Effector memory CD8-positive, alpha-beta T cell (primary cell): ENCODE results near the gene SEC16A.
A peak's percentile ranks its signal among the peaks of the same experiment; 100 is the strongest.
"Not testable (repeated sequence)": the region's sequence is repeated elsewhere in the genome, so short reads cannot be mapped to it uniquely, and the experiment has no call there.

ENCODE experiments used
- ATAC-seq: fragments of 150-1000 bp; cut with Tn5 transposase; replicated peaks from 2 replicates; pipeline ENCODE4 v1.10.0; 2021; ENCODE audit warnings: mild to moderate bottlenecking, moderate library complexity
- DNase-seq, 3 experiments: peaks; one replicate each; pipeline ENCODE4 v3.0.0; 2021
- H3K27ac Mint-ChIP-seq, 2 donors: one replicate each; pipeline ENCODE4 v1.8.0; 2022; ENCODE audit warnings: mild to moderate bottlenecking in 2 of 2, mixed read lengths in 2 of 2, moderate library complexity in 2 of 2
- H3K27me3 Mint-ChIP-seq, 2 donors: one replicate each; pipeline ENCODE4 v1.8.0; 2022; ENCODE audit warnings: mixed read lengths in 2 of 2
- H3K36me3 Mint-ChIP-seq: one replicate; pipeline ENCODE4 v1.8.0; 2022; ENCODE audit warnings: mild to moderate bottlenecking, moderate library complexity, mixed read lengths; ENCODE audit not compliant: insufficient read depth
- H3K4me1 Mint-ChIP-seq, 2 donors: one replicate each; pipeline ENCODE4 v1.8.0; 2022; ENCODE audit warnings: low read depth in 2 of 2, mixed read lengths in 2 of 2
- H3K4me3 Mint-ChIP-seq, 2 donors: one replicate each; pipeline ENCODE4 v1.8.0; 2022; ENCODE audit warnings: mild to moderate bottlenecking in 2 of 2, mixed read lengths in 2 of 2, moderate library complexity in 2 of 2
- H3K9me3 Mint-ChIP-seq, 2 donors: one replicate each; pipeline ENCODE4 v1.8.0; 2022; ENCODE audit warnings: mixed read lengths in 2 of 2

SEC16A gene

GRCh38 chr9:136433849-136434579 lies 48.8 kb downstream of the SEC16A start:
- Mint-ChIP-seq H3K27me3 (no peaks in the 10 kb centered on the region), H3K4me1 (peaks cover 23 to 27% of the 10 kb centered on the region in 2 donors), H3K9me3 (no peaks in the 10 kb centered on the region), H3K27ac (no peak overlapping the region), H3K4me3 (no peak overlapping the region), H3K36me3 (peaks cover 15% of the 10 kb centered on the region)
- ATAC-seq = no peak
- DNase-seq = no peak

DNA sequence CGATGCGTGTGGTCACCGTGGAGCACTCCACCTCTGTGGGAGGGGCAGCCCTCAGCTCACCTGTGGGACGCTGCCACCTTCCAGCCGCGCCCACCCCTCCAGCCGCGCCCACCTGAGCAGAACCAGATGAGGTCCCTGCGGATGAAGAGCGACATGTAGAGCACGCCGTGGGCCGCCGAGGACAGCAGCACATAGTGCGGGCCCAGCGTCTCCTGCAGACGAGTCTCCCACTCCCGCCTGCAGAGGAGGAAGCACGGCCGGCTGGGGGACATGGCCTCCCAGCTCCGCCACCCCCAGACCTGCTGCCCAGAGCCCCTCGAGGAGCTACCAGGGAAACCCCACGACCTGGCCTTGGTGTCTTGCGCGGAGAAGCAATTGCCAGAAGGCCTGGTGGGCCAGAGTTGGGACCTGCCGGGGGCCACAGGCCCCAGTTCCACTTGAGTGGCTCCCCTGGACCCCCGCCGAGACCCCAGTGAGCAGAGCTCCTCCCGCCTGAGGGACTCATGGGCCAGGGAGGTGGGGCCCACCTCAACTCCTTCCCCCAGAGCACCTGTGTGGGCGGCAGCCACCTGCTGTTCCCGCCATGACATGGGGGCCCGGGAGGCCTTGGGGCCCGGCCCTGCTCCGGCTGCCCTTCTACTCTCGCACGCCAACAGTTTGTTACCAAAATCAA lies 49.7 kb downstream of the SEC16A start:
- Mint-ChIP-seq H3K9me3 (no peaks in the 10 kb centered on the region), H3K27me3 (no peaks in the 10 kb centered on the region), H3K36me3 (peaks cover 18% of the 10 kb centered on the region), H3K4me3 (no peak overlapping the region), H3K4me1 (peaks cover 19 to 24% of the 10 kb centered on the region in 2 donors), H3K27ac (no peak overlapping the region)
- DNase-seq (no peak), ATAC-seq (no peak)

- no peaks in the 10 kb centered on the region for H3K9me3 Mint-ChIP-seq
- H3K36me3 Mint-ChIP-seq = peaks cover 18% of the 10 kb centered on the region
These were observed 50.2 kb downstream of the SEC16A start for GRCh38 chr9:136432591-136432990.

DNA sequence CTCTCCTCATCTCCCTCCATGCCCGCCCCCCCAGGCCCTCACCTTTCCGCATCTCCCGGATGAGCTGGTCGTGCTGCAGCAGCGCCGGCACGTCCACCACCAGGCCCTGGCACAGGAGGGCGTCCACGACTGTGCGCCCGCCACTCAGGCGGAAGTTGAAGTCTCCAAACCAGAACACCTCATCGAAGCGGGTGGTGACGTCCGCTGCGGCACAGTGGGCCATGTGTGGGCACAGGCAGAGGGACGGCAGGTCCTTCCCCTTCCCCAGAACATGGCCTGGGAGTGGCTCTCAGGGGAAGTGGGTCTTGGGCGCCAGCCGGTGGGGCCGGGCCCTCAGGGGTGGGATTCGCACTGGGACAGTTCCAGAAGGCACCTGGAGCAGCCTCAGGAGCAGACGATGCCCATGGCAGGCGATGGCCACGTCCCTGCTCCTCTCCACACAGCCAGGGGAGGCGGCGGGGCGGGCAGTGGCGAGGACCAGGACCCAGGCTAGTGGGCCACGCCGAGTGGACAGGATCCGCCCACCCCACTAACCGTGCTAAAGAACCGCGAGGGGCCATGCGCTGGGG lies 51.0 kb downstream of the SEC16A start:
- DNase-seq (no peak), ATAC-seq (no peak)
- H3K36me3 Mint-ChIP-seq = peaks cover 18% of the 10 kb centered on the region
- no peaks in the 10 kb centered on the region for H3K27me3 Mint-ChIP-seq
- no peaks in the 10 kb centered on the region for H3K9me3 Mint-ChIP-seq
- H3K4me1 Mint-ChIP-seq = peaks cover 10 to 13% of the 10 kb centered on the region in 2 donors
- no peak overlapping the region for H3K27ac Mint-ChIP-seq
- H3K4me3 Mint-ChIP-seq = no peak overlapping the region

More at GRCh38 chr9:136432591-136432990, 50.2 kb downstream of the SEC16A start:
- H3K4me3 Mint-ChIP-seq = no peak overlapping the region
- DNase-seq = no peak
- H3K27ac Mint-ChIP-seq = no peak overlapping the region
- no peaks in the 10 kb centered on the region for H3K27me3 Mint-ChIP-seq
- no peak for ATAC-seq
- peaks cover 17 to 20% of the 10 kb centered on the region in 2 donors for H3K4me1 Mint-ChIP-seq

DNA sequence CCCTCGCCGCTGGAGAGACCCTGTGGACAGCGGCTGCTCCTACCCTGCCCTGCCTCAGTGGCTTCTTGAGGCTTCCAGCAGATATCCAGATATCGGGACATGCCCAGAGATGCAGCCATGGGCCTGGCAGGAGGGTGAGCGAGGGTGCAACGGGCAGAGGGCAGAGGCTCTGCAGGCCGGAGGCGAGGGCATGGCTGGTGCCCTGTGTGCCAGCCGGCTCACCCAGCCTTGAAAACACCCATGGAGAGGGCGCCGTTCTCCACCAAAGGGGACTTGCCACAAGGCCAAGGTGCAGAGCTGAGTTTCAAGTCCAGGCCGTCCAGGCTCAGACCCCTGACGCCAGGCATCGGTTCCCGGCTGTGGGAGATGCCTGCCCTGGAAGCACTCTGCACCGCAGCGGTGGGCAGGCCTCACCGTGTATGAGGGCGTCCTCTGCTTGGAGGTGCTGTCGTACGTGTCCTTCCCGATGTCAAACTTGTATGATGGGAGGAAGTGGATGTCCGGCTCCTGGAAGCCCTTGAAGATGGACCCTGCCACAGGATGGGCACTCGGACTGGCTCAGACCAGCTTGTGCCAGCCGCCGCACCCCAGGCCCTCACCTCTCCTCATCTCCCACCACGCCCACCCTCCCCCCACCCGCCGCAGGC lies 52.1 kb downstream of the SEC16A start:
- Mint-ChIP-seq H3K27me3 (no peaks in the 10 kb centered on the region), H3K36me3 (peaks cover 15% of the 10 kb centered on the region), H3K4me1 (peaks cover 0 to 4% of the 10 kb centered on the region in 2 donors), H3K4me3 (no peak overlapping the region), H3K9me3 (no peaks in the 10 kb centered on the region), H3K27ac (no peak overlapping the region)
- no peak for ATAC-seq
- DNase-seq = no peak

- Mint-ChIP-seq H3K4me1 (no peaks in the 10 kb centered on the region), H3K36me3 (peaks cover 21% of the 10 kb centered on the region), H3K27ac (peak overlapping the region in 1 of 2 donors; percentile 42), H3K4me3 (no peak overlapping the region), H3K9me3 (no peaks in the 10 kb centered on the region), H3K27me3 (no peaks in the 10 kb centered on the region)
- no peak for ATAC-seq
- DNase-seq = no peak
These were observed 53.0 kb downstream of the SEC16A start for GRCh38 chr9:136429683-136430491.

GRCh38 chr9:136429075-136429628 lies 53.7 kb downstream of the SEC16A start:
- H3K27ac Mint-ChIP-seq = no peak overlapping the region
- H3K36me3 Mint-ChIP-seq = peaks cover 26% of the 10 kb centered on the region

GRCh38 chr9:136426787-136427186 lies 56.1 kb downstream of the SEC16A start:
- no peak overlapping the region for H3K27ac Mint-ChIP-seq
- H3K4me1 Mint-ChIP-seq = no peaks in the 10 kb centered on the region
- DNase-seq = no peak
- peaks cover 43% of the 10 kb centered on the region for H3K36me3 Mint-ChIP-seq
- H3K4me3 Mint-ChIP-seq = no peak overlapping the region
- ATAC-seq = no peak
- no peaks in the 10 kb centered on the region for H3K9me3 Mint-ChIP-seq
- no peaks in the 10 kb centered on the region for H3K27me3 Mint-ChIP-seq

More at GRCh38 chr9:136429075-136429628, 53.7 kb downstream of the SEC16A start:
- ATAC-seq (no peak), DNase-seq (no peak)
- no peaks in the 10 kb centered on the region for H3K9me3 Mint-ChIP-seq
- H3K4me1 Mint-ChIP-seq = no peaks in the 10 kb centered on the region
- H3K4me3 Mint-ChIP-seq = no peak overlapping the region
- no peaks in the 10 kb centered on the region for H3K27me3 Mint-ChIP-seq

DNA sequence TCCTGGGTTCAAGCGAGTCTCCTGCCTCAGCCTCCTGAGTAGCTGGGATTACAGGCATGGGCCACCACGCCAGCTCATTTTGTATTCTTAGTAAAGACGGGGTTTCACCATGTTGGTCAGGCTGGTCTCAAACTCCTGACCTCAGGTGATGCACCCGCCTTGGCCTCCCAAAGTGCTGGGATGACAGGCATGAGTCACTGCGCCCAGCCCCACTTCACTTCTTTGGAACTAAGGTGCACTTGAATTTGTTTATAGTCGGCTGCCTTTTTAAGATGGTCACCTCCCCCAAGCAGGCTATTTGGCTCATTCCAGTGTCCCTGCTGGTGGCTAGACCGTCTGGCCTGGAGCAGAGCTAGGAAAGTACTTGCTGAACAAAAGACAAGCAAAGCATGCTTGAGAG lies 57.5 kb downstream of the SEC16A start:
- peak overlapping the region in 1 of 2 donors; percentile 6 for H3K27ac Mint-ChIP-seq
- not testable (repeated sequence) for H3K4me3 Mint-ChIP-seq, ATAC-seq, H3K4me1 Mint-ChIP-seq, DNase-seq, H3K9me3 Mint-ChIP-seq, H3K27me3 Mint-ChIP-seq
- H3K36me3 Mint-ChIP-seq = peaks cover 53% of the 10 kb centered on the region

- H3K36me3 Mint-ChIP-seq = peaks cover 58% of the 10 kb centered on the region
- H3K9me3 Mint-ChIP-seq = no peaks in the 10 kb centered on the region
- no peaks in the 10 kb centered on the region for H3K27me3 Mint-ChIP-seq
- no peaks in the 10 kb centered on the region for H3K4me1 Mint-ChIP-seq
- no peak for ATAC-seq
- no peak for DNase-seq
- peak overlapping the region in 1 of 2 donors; percentile 6 for H3K27ac Mint-ChIP-seq
- H3K4me3 Mint-ChIP-seq = no peak overlapping the region
These were observed 58.0 kb downstream of the SEC16A start for GRCh38 chr9:136424750-136425362.

DNA sequence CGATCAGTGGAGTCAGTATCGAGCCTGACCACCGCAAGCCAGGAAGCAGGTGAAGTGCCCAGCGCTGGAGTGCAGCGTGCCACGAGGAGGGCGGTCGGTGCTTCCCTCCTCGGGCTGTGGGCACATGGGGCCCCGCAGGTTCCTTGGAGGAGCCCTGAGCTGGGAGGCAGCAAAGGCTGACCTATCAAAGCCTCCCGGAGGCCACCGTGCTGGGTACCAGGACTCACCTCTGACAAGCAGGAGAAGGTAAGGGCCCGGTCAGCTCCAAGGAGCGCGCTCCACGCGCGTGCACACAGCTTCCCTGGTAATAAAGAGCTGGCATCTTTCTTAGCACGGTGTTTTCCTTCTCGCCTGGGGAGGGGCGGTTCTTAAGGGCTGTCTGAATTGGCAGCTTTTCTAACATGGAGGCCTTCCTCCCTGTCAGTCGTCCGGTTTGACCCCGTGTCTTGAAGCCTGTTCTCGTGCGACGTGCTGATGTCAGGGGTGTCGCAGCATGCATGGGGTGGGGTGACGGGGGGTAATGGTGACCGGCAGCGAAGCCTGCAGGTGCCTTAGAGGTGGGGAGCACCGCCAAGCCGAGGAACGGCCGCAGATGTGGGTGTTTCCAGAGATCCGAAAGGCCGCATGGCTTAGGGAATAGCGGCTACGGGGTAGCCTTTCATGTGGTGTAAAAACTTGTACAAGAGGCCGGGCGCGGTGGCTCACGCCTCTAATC lies 59.3 kb downstream of the SEC16A start:
- ATAC-seq = no peak
- Mint-ChIP-seq H3K4me3 (no peak overlapping the region), H3K36me3 (peaks cover 60% of the 10 kb centered on the region), H3K4me1 (peaks cover 0 to 2% of the 10 kb centered on the region in 2 donors), H3K9me3 (no peaks in the 10 kb centered on the region), H3K27me3 (no peaks in the 10 kb centered on the region), H3K27ac (peak overlapping the region in 1 of 2 donors; percentile 57)
- no peak for DNase-seq

GRCh38 chr9:136422876-136423275 lies 60.0 kb downstream of the SEC16A start:
- no peak for DNase-seq
- H3K36me3 Mint-ChIP-seq = peaks cover 62% of the 10 kb centered on the region
- no peak for ATAC-seq
- no peaks in the 10 kb centered on the region for H3K9me3 Mint-ChIP-seq
- H3K4me3 Mint-ChIP-seq = no peak overlapping the region
- H3K4me1 Mint-ChIP-seq = peaks cover 0 to 3% of the 10 kb centered on the region in 2 donors
- no peaks in the 10 kb centered on the region for H3K27me3 Mint-ChIP-seq
- no peak overlapping the region for H3K27ac Mint-ChIP-seq
